Astrocyte (in vitro differentiated cells and primary cell): ENCODE data around the gene TRAK2.

Experiments used
- CTCF ChIP-seq: IDR thresholded peaks from 2 replicates; pipeline ENCODE4 v1.5.1; 2011; ENCODE audit warnings: low read depth, mild to moderate bottlenecking, inconsistent platforms, low read length, moderate library complexity; ENCODE audit not compliant: insufficient read depth
- EZH2 ChIP-seq: IDR thresholded peaks from 2 replicates; pipeline ENCODE4 v1.6.1; 2012; ENCODE audit warnings: mild to moderate bottlenecking, low read length, inconsistent platforms; ENCODE audit not compliant: insufficient read depth

GRCh38 chr2:201441409-201441808 lies 9.8 kb downstream of the TRAK2 start:
- TF ChIP-seq CTCF (no peak), EZH2 (no peak)
